GM12878 (cell line): ENCODE results near the gene EEF2K. TPM values are rescaled to one million over a fixed set of nuclear protein-coding genes. Genes with fewer than 3 reads are reported as not detected.

Source experiments
- ATAC-seq: fragments of 200-7000 bp; cut with Tn5 transposase; 3 replicates; pipeline ENCODE4 v1.9.1; 2020; ENCODE audit warnings: mild to moderate bottlenecking, moderate library complexity
- BruUV-seq: library from RNA; stranded (reverse); fragments of 400-500 nt; replicated peaks from 2 replicates; lab custom pipeline; 2021; lab: Mats Ljungman, UMichigan
- CTCF ChIA-PET: fragments of 300-600 bp; sonication (Branson Sonifier 250); formaldehyde crosslinking; extraction: SDS; loops from one replicate; lab custom pipeline; 2021; ENCODE audit warnings: inconsistent platforms; lab: Yijun Ruan, JAX
- POLR2A ChIA-PET: fragments of 350-600 bp; formaldehyde crosslinking; extraction: SDS; loops from one replicate; lab custom pipeline; 2021; ENCODE audit warnings: inconsistent platforms; lab: Charles Lee
- RAD21 ChIA-PET: fragments of 300-600 bp; sonication (Branson Sonifier 250); formaldehyde crosslinking; loops from one replicate; lab custom pipeline; 2023; ENCODE audit warnings: antibody characterized with exemption; ENCODE audit not compliant: unreplicated experiment; lab: Charles Lee
- SMC1A ChIA-PET: fragments of 300-600 bp; sonication (Branson Sonifier 250); formaldehyde crosslinking; loops from one replicate; lab custom pipeline; 2023; ENCODE audit not compliant: unreplicated experiment, uncharacterized antibody; lab: Charles Lee
- DNase-seq: peaks from one replicate; pipeline ENCODE4 v3.0.0-alpha.2; 2011; ENCODE audit warnings: low read depth, low spot score
- FAIRE-seq: peaks from 3 replicates; lab custom pipeline; 2011; peaks lifted over from hg19 to GRCh38; lab: Jason Lieb, UNC
- H2AFZ ChIP-seq: 2 replicates; pipeline ENCODE4 v1.6.0; 2011; ENCODE audit warnings: low read depth, low read length, control low read depth; ENCODE audit not compliant: control insufficient read depth
- H3K27ac ChIP-seq: 2 replicates; pipeline ENCODE4 v1.5.1; 2011; ENCODE audit warnings: control low read depth; ENCODE audit not compliant: control insufficient read depth, insufficient read depth
- H3K27me3 ChIP-seq, 2 experiments: replicated peaks in 1 of 2; 2 replicates each; pipeline versions ENCODE4 v1.6.0 to v1.6.1; 2011; ENCODE audit warnings: low read length in 1 of 2; ENCODE audit not compliant: control insufficient read depth in 2 of 2, insufficient read depth in 2 of 2
- H3K36me3 ChIP-seq, 2 experiments: 2 replicates each; pipeline ENCODE4 v1.5.1; 2011; ENCODE audit warnings: low read length in 1 of 2; ENCODE audit not compliant: control insufficient read depth in 2 of 2, insufficient read depth in 2 of 2
- H3K4me1 ChIP-seq: 2 replicates; pipeline ENCODE4 v1.6.1; 2011; ENCODE audit warnings: mild to moderate bottlenecking, low read length, moderate library complexity, mixed read lengths; ENCODE audit not compliant: control insufficient read depth, insufficient read depth
- H3K4me2 ChIP-seq: 2 replicates; pipeline ENCODE4 v1.6.0; 2011; ENCODE audit warnings: control low read depth; ENCODE audit not compliant: control insufficient read depth, insufficient read depth
- H3K4me3 ChIP-seq: fragments of 200-600 bp; sonication (generic); 2 replicates; pipeline ENCODE4 v1.5.1; 2016
- H3K79me2 ChIP-seq: 2 replicates; pipeline ENCODE4 v1.6.0; 2011; ENCODE audit warnings: low read length; ENCODE audit not compliant: control insufficient read depth, insufficient read depth
- H3K9ac ChIP-seq: 2 replicates; pipeline ENCODE4 v1.8.0; 2011; ENCODE audit warnings: low read length, control low read depth, mixed read lengths; ENCODE audit not compliant: control insufficient read depth, insufficient read depth
- H3K9me3 ChIP-seq: replicated peaks from 3 replicates; pipeline ENCODE4 v1.5.1; 2011; ENCODE audit warnings: mild to moderate bottlenecking, low read length; ENCODE audit not compliant: control insufficient read depth, insufficient read depth
- H4K20me1 ChIP-seq: 2 replicates; pipeline ENCODE4 v1.6.0; 2011; ENCODE audit not compliant: control insufficient read depth, insufficient read depth
- BHLHE40 ChIP-seq, 2 experiments: fragments of 450-650 bp in 1 of 2; IDR thresholded peaks; 2 replicates each; pipeline ENCODE4 v1.6.1; 2011 to 2017; ENCODE audit warnings: low read depth in 2 of 2, borderline replicate concordance in 1 of 2, improper control_type of control experiment in 1 of 2, low read length in 1 of 2, mild to moderate bottlenecking in 1 of 2
- BMI1 ChIP-seq: fragments of 450-650 bp; IDR thresholded peaks from 2 replicates; pipeline ENCODE4 v1.6.1; 2016; ENCODE audit warnings: mild to moderate bottlenecking, moderate library complexity, borderline replicate concordance
- BRCA1 ChIP-seq: IDR thresholded peaks from 2 replicates; pipeline ENCODE4 v1.6.1; 2011; ENCODE audit warnings: low read depth, low read length, improper control_type of control experiment
- DPF2 ChIP-seq: fragments of 450-650 bp; IDR thresholded peaks from 2 replicates; pipeline ENCODE4 v1.6.1; 2017; ENCODE audit warnings: mild to moderate bottlenecking
- GATAD2B ChIP-seq: fragments of 450-650 bp; conservative IDR thresholded peaks from 2 replicates; pipeline ENCODE4 v1.6.1; 2017; ENCODE audit warnings: low read depth, mild to moderate bottlenecking, moderate library complexity
- IKZF1 ChIP-seq: fragments of 450-650 bp; conservative IDR thresholded peaks from 2 replicates; pipeline ENCODE4 v1.6.1; 2017; ENCODE audit warnings: antibody characterized with exemption, mild to moderate bottlenecking
- IRF5 ChIP-seq: fragments of 450-650 bp; IDR thresholded peaks from 2 replicates; pipeline ENCODE4 v1.6.1; 2017; ENCODE audit warnings: borderline replicate concordance
- NFXL1 ChIP-seq: fragments of 450-650 bp; IDR thresholded peaks from 2 replicates; pipeline ENCODE4 v1.6.1; 2017; ENCODE audit warnings: antibody characterized with exemption, mild to moderate bottlenecking, borderline replicate concordance
- NFYB ChIP-seq: IDR thresholded peaks from 2 replicates; pipeline ENCODE4 v1.6.1; 2011; ENCODE audit warnings: low read depth, mild to moderate bottlenecking, low read length, improper control_type of control experiment, moderate library complexity; ENCODE audit not compliant: insufficient read depth
- SMAD1 ChIP-seq: fragments of 450-650 bp; IDR thresholded peaks from 2 replicates; pipeline ENCODE4 v1.6.1; 2018; ENCODE audit warnings: mild to moderate bottlenecking, low read depth; ENCODE audit not compliant: partially characterized antibody
- TCF7 ChIP-seq: IDR thresholded peaks from 2 replicates; pipeline ENCODE4 v1.6.1; 2014; ENCODE audit warnings: antibody characterized with exemption, borderline replicate concordance
- WRNIP1 ChIP-seq: IDR thresholded peaks from 2 replicates; pipeline ENCODE4 v1.6.1; 2011; ENCODE audit warnings: low read depth, low read length, improper control_type of control experiment, borderline replicate concordance
- WGBS: methylation state at CpG from one replicate; pipeline ENCODE4 v1.1.6; 2016; ENCODE audit warnings: low lambda C conversion rate; ENCODE audit not compliant: insufficient replicate concordance, insufficient coverage; ENCODE audit errors: missing lambda C conversion rate; 5-methylcytosine and 5-hydroxymethylcytosine counted together
- in situ Hi-C: fragments of 300-500 bp; cut with MboI; formaldehyde crosslinking; loops from 9 replicates; pipeline ENCODE4 v1.14.3; 2018; ENCODE audit warnings: mixed read lengths
- intact Hi-C: fragments of 100-400 bp; cut with micrococcal nuclease; formaldehyde crosslinking; loops from one replicate; pipeline ENCODE4 v1.14.2; 2022; ENCODE audit not compliant: unreplicated experiment
- polyA plus RNA-seq, 11 experiments: library from polyadenylated mRNA; depleted of rRNA in 4 of 11; unstranded in 6 of 11; stranded (reverse) in 5 of 11; fragments of >200 nt; fragmentation: Nextera tagmentation in 4 of 11; fragmentation: Illumina TruSeq in 1 of 11; extraction: Ambion mirVana in 4 of 11; extraction: Trizol in 1 of 11; gene quantifications; 1 replicate in 1 of 11; 2 replicates in 10 of 11; pipeline versions ENCODE4 v1.2.1 to v1.2.3, GENCODE V29; 2011 to 2016; ENCODE audit warnings: inconsistent platforms in 2 of 11, missing spikeins in 2 of 11, low read depth in 1 of 11
- total RNA-seq, 4 experiments: library from RNA; depleted of rRNA in 3 of 4; stranded (reverse); fragments of >200 nt in 3 of 4; fragmentation: Illumina TruSeq in 1 of 4; extraction: Trizol in 1 of 4; gene quantifications; 2 replicates each; pipeline versions ENCODE4 v1.2.1 to v1.2.3, GENCODE V29; 2013 to 2021
- TF ChIP-seq, protein P1 (sequence below): fragments of 450-650 bp; IDR thresholded peaks from 2 replicates; pipeline ENCODE4 v1.6.1; 2018; ENCODE audit warnings: mild to moderate bottlenecking, low read depth, moderate library complexity; ENCODE audit not compliant: partially characterized antibody

Gene EEF2K
- total and polyA plus RNA-seq, 10 of the 15 experiments (the other 5 are each of a cell fraction or from before 2014, with no cell fraction given) = 2.0 to 29.6 (median 12.2) TPM

GRCh38 chr16:22214402-22214801 is 8.3 kb downstream of the EEF2K start:
- in situ Hi-C loops (no loop called here), intact Hi-C loops (no loop called here)
- FAIRE-seq (no peak), ATAC-seq (no peak), DNase-seq (no peak)
- Histone ChIP-seq H2AFZ (no peak overlapping the region), H4K20me1 (no peaks in the 10 kb centered on the region), H3K4me2 (no peak overlapping the region), H3K79me2 (peaks cover 53% of the 10 kb centered on the region), H3K27me3 (no peaks in the 10 kb centered on the region), H3K9ac (no peak overlapping the region), H3K4me1 (peaks cover 21% of the 10 kb centered on the region), H3K36me3 (peaks cover 10 to 15% of the 10 kb centered on the region in 2 experiments), H3K27ac (no peak overlapping the region), H3K4me3 (no peak overlapping the region), H3K9me3 (peaks cover 5% of the 10 kb centered on the region)
- ChIA-PET CTCF (interaction anchor here (0.6 kb wide), 2 partner anchors 14 to 80 kb away, joined by 3 read pairs; no protein-coding TSS in a partner anchor), RAD21 (no interaction called here), SMC1A (no interaction called here), POLR2A (no interaction called here)
- no peak for TF ChIP-seq WRNIP1
- no peak for TF ChIP-seq NFYB
- TF ChIP-seq DPF2 = no peak
- TF ChIP-seq SMAD1 = no peak
- TF ChIP-seq BMI1 = no peak
- no peak for TF ChIP-seq IRF5
- TF ChIP-seq NFXL1 = no peak
- TF ChIP-seq TCF7 = no peak
- no peak for TF ChIP-seq GATAD2B
- no peak for TF ChIP-seq BHLHE40 (IDR thresholded peaks at IDR 0.05; ENCODE audit: borderline replicate concordance in 1 of 2, low read depth in 2 of 2, low read length in 1 of 2)
- TF ChIP-seq IKZF1 = no peak
- TF ChIP-seq, protein P1, sequence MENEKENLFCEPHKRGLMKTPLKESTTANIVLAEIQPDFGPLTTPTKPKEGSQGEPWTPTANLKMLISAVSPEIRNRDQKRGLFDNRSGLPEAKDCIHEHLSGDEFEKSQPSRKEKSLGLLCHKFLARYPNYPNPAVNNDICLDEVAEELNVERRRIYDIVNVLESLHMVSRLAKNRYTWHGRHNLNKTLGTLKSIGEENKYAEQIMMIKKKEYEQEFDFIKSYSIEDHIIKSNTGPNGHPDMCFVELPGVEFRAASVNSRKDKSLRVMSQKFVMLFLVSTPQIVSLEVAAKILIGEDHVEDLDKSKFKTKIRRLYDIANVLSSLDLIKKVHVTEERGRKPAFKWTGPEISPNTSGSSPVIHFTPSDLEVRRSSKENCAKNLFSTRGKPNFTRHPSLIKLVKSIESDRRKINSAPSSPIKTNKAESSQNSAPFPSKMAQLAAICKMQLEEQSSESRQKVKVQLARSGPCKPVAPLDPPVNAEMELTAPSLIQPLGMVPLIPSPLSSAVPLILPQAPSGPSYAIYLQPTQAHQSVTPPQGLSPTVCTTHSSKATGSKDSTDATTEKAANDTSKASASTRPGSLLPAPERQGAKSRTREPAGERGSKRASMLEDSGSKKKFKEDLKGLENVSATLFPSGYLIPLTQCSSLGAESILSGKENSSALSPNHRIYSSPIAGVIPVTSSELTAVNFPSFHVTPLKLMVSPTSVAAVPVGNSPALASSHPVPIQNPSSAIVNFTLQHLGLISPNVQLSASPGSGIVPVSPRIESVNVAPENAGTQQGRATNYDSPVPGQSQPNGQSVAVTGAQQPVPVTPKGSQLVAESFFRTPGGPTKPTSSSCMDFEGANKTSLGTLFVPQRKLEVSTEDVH = no peak
- TF ChIP-seq BRCA1 = no peak
- BruUV-seq = no TSS peak
- WGBS = 100% methylated on average over 2 of the region's 2 CpGs
